HepG2 (cell line): ENCODE data around the gene ZFP36L2. TPM values are rescaled to one million over a fixed set of nuclear protein-coding genes. Genes with fewer than 3 reads are reported as not detected.
A peak's percentile ranks its signal among the peaks of the same experiment; 100 is the strongest.

Experiments
- CAMTA2 ChIP-seq: sonication (generic); formaldehyde crosslinking; IDR thresholded peaks from 2 replicates; pipeline ENCODE4 v1.4.0; 2020; ENCODE audit warnings: mild to moderate bottlenecking, missing genetic modification reagents, borderline replicate concordance
- DPF2 ChIP-seq: sonication (generic); formaldehyde crosslinking; IDR thresholded peaks from 2 replicates; pipeline ENCODE4 v1.4.0; 2020; ENCODE audit warnings: mild to moderate bottlenecking, low read depth, missing genetic modification reagents, borderline replicate concordance
- DR1 ChIP-seq: sonication (generic); formaldehyde crosslinking; IDR thresholded peaks from 2 replicates; pipeline ENCODE4 v1.8.0; 2021; ENCODE audit warnings: mild to moderate bottlenecking, missing genetic modification reagents, inconsistent platforms
- HNF4G ChIP-seq, 2 experiments: sonication (generic) in 1 of 2; formaldehyde crosslinking in 1 of 2; IDR thresholded peaks; 2 replicates each; pipeline versions ENCODE4 v1.4.0 to v1.6.1; 2011 to 2020; ENCODE audit warnings: borderline replicate concordance in 2 of 2, low read depth in 2 of 2, mild to moderate bottlenecking in 2 of 2, low read length in 1 of 2, missing genetic modification reagents in 1 of 2, moderate library complexity in 1 of 2
- MIER3 ChIP-seq: IDR thresholded peaks from 2 replicates; pipeline ENCODE4 v1.6.1; 2016; ENCODE audit warnings: missing compliant biosample characterization, borderline replicate concordance
- NR2F6 ChIP-seq, 2 experiments: IDR thresholded peaks; 2 replicates each; pipeline ENCODE4 v1.6.1; 2016; ENCODE audit warnings: antibody characterized with exemption in 1 of 2, mild to moderate bottlenecking in 1 of 2
- RBAK ChIP-seq: sonication (generic); formaldehyde crosslinking; IDR thresholded peaks from 2 replicates; pipeline ENCODE4 v1.5.1; 2020; ENCODE audit warnings: mild to moderate bottlenecking, missing genetic modification reagents
- REPIN1 ChIP-seq: sonication (generic); formaldehyde crosslinking; IDR thresholded peaks from 2 replicates; pipeline ENCODE4 v1.8.0; 2022; ENCODE audit warnings: missing genetic modification reagents, low read depth, mild to moderate bottlenecking, borderline replicate concordance
- SIX4 ChIP-seq: sonication (generic); formaldehyde crosslinking; IDR thresholded peaks from 2 replicates; pipeline ENCODE4 v1.4.0; 2020; ENCODE audit warnings: missing genetic modification reagents
- SRSF4 ChIP-seq: fragments of 200-400 bp; formaldehyde crosslinking; IDR thresholded peaks from one replicate; pipeline ENCODE4 v1.6.1; 2018; ENCODE audit warnings: mild to moderate bottlenecking, low read depth, low read length, moderate library complexity; ENCODE audit not compliant: poor library complexity, severe bottlenecking
- TFDP1 ChIP-seq: IDR thresholded peaks from 2 replicates; pipeline ENCODE4 v1.6.1; 2016; ENCODE audit warnings: missing compliant biosample characterization, missing genetic modification reagents, borderline replicate concordance
- ZC3H4 ChIP-seq: sonication (generic); formaldehyde crosslinking; IDR thresholded peaks from 2 replicates; pipeline ENCODE4 v1.4.0; 2020; ENCODE audit warnings: missing genetic modification reagents, borderline replicate concordance
- ZMYM2 ChIP-seq: sonication (generic); formaldehyde crosslinking; IDR thresholded peaks from 2 replicates; pipeline ENCODE4 v1.8.0; 2022; ENCODE audit warnings: mild to moderate bottlenecking, missing genetic modification reagents
- ZNF136 ChIP-seq: sonication (generic); formaldehyde crosslinking; IDR thresholded peaks from 2 replicates; pipeline ENCODE4 v1.8.1; 2022; ENCODE audit warnings: low read depth, mild to moderate bottlenecking, moderate library complexity, missing genetic modification reagents
- ZNF230 ChIP-seq: sonication (generic); formaldehyde crosslinking; IDR thresholded peaks from 2 replicates; pipeline ENCODE4 v1.4.0; 2020; ENCODE audit warnings: mild to moderate bottlenecking, missing genetic modification reagents
- ZNF260 ChIP-seq: sonication (generic); formaldehyde crosslinking; IDR thresholded peaks from 2 replicates; pipeline ENCODE4 v1.4.0; 2020; ENCODE audit warnings: missing genetic modification reagents, low read depth, mild to moderate bottlenecking, borderline replicate concordance
- ZNF720 ChIP-seq: sonication (generic); formaldehyde crosslinking; IDR thresholded peaks from 2 replicates; pipeline ENCODE4 v1.4.0; 2020; ENCODE audit warnings: missing genetic modification reagents
- ZNF775 ChIP-seq: sonication (generic); formaldehyde crosslinking; IDR thresholded peaks from 2 replicates; pipeline ENCODE4 v1.4.0; 2020; ENCODE audit warnings: missing genetic modification reagents, mild to moderate bottlenecking, moderate library complexity, borderline replicate concordance
- ZNF883 ChIP-seq: sonication (generic); formaldehyde crosslinking; IDR thresholded peaks from 2 replicates; pipeline ENCODE4 v1.5.1; 2020; ENCODE audit warnings: mild to moderate bottlenecking, missing genetic modification reagents; ENCODE audit errors: not compliant biosample characterization
- ZSCAN9 ChIP-seq: IDR thresholded peaks from 2 replicates; pipeline ENCODE4 v1.6.1; 2016; ENCODE audit warnings: borderline replicate concordance
- polyA plus RNA-seq, 8 experiments: library from polyadenylated mRNA; depleted of rRNA in 3 of 8; stranded (reverse) in 7 of 8; unstranded in 1 of 8; fragments of >200 nt; fragmentation: Illumina TruSeq in 4 of 8; extraction: Trizol in 4 of 8; gene quantifications; 2 replicates each; pipeline versions ENCODE4 v1.2.1 to v1.2.3, GENCODE V29; 2011 to 2016; ENCODE audit warnings: low read depth in 4 of 8, missing spikeins in 1 of 8, mixed read lengths in 1 of 8; ENCODE audit not compliant: insufficient read depth in 1 of 8
- total RNA-seq, 5 experiments: library from RNA; depleted of rRNA; stranded (reverse); fragments of >200 nt; fragmentation: Illumina TruSeq; extraction: Trizol; gene quantifications; 2 replicates each; pipeline ENCODE4 v1.2.3, GENCODE V29; 2016; ENCODE audit warnings: low read depth in 1 of 5
- TF ChIP-seq, protein P1 (sequence below): sonication (generic); formaldehyde crosslinking; IDR thresholded peaks from 2 replicates; pipeline ENCODE4 v1.4.0; 2020; ENCODE audit warnings: missing genetic modification reagents
- TF ChIP-seq, protein P2 (sequence below): sonication (generic); formaldehyde crosslinking; IDR thresholded peaks from 2 replicates; pipeline ENCODE4 v1.4.0; 2020; ENCODE audit warnings: missing genetic modification reagents

ZFP36L2 gene
- total and polyA plus RNA-seq, 2 of the 13 experiments (the other 11 are each of a cell fraction or from before 2014, with no cell fraction given): 11.2 to 21.8 TPM

- TF ChIP-seq ZNF775 (no peak), ZNF720 (CRISPR knock-in tag) (peak; percentile 68; the same call in 1 of the 2 replicates), ZNF260 (CRISPR knock-in tag) (no peak), CAMTA2 (no peak), DR1 (CRISPR knock-in tag) (0 out of 2 replicates have a peak, but pooled peaks have one; percentile 14), ZC3H4 (peak; percentile 98), ZNF883 (CRISPR knock-in tag) (no peak), ZNF230 (CRISPR knock-in tag) (no peak), RBAK (CRISPR knock-in tag) (no peak), ZSCAN9 (CRISPR knock-in tag) (peak; percentile 9; the same call in 1 of the 2 replicates), NR2F6 (IDR thresholded peaks at IDR 0.05) (no peak), NR2F6 (CRISPR knock-in tag; IDR thresholded peaks at IDR 0.05) (no peak), REPIN1 (CRISPR knock-in tag) (no peak; the same call in 1 of the 2 replicates), DPF2 (no peak), ZNF136 (CRISPR knock-in tag) (no peak), HNF4G (IDR thresholded peaks at IDR 0.05; ENCODE audit: borderline replicate concordance, low read depth, low read length) (peak; percentile 61; the same call in 1 of the 2 replicates), HNF4G (CRISPR knock-in tag; IDR thresholded peaks at IDR 0.05; ENCODE audit: borderline replicate concordance, low read depth) (peak; percentile 52; the same call in 1 of the 2 replicates), SIX4 (0 out of 2 replicates have a peak, but pooled peaks have one; percentile 13), TFDP1 (0 out of 2 replicates have a peak, but pooled peaks have one; percentile 30), ZMYM2 (no peak; the same call in 1 of the 2 replicates), MIER3 (no peak), SRSF4 (peak; percentile 30)
- TF ChIP-seq, protein P1, sequence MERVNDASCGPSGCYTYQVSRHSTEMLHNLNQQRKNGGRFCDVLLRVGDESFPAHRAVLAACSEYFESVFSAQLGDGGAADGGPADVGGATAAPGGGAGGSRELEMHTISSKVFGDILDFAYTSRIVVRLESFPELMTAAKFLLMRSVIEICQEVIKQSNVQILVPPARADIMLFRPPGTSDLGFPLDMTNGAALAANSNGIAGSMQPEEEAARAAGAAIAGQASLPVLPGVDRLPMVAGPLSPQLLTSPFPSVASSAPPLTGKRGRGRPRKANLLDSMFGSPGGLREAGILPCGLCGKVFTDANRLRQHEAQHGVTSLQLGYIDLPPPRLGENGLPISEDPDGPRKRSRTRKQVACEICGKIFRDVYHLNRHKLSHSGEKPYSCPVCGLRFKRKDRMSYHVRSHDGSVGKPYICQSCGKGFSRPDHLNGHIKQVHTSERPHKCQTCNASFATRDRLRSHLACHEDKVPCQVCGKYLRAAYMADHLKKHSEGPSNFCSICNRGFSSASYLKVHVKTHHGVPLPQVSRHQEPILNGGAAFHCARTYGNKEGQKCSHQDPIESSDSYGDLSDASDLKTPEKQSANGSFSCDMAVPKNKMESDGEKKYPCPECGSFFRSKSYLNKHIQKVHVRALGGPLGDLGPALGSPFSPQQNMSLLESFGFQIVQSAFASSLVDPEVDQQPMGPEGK: no peak
- TF ChIP-seq, protein P2, sequence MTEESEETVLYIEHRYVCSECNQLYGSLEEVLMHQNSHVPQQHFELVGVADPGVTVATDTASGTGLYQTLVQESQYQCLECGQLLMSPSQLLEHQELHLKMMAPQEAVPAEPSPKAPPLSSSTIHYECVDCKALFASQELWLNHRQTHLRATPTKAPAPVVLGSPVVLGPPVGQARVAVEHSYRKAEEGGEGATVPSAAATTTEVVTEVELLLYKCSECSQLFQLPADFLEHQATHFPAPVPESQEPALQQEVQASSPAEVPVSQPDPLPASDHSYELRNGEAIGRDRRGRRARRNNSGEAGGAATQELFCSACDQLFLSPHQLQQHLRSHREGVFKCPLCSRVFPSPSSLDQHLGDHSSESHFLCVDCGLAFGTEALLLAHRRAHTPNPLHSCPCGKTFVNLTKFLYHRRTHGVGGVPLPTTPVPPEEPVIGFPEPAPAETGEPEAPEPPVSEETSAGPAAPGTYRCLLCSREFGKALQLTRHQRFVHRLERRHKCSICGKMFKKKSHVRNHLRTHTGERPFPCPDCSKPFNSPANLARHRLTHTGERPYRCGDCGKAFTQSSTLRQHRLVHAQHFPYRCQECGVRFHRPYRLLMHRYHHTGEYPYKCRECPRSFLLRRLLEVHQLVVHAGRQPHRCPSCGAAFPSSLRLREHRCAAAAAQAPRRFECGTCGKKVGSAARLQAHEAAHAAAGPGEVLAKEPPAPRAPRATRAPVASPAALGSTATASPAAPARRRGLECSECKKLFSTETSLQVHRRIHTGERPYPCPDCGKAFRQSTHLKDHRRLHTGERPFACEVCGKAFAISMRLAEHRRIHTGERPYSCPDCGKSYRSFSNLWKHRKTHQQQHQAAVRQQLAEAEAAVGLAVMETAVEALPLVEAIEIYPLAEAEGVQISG: peak; percentile 49; the same call in 1 of the 2 replicates
These were observed 433 bp downstream of the ZFP36L2 start (continued) for GRCh38 chr2:43225788-43226557.
